ENCODE results near the gene LPXN. TPM values are rescaled to one million over a fixed set of nuclear protein-coding genes. Genes with fewer than 3 reads are reported as not detected.
A peak's percentile ranks its signal among the peaks of the same experiment; 100 is the strongest.

LPXN gene
- total RNA-seq, 1 experiment from 2014 or later: 2.1 TPM

DNA sequence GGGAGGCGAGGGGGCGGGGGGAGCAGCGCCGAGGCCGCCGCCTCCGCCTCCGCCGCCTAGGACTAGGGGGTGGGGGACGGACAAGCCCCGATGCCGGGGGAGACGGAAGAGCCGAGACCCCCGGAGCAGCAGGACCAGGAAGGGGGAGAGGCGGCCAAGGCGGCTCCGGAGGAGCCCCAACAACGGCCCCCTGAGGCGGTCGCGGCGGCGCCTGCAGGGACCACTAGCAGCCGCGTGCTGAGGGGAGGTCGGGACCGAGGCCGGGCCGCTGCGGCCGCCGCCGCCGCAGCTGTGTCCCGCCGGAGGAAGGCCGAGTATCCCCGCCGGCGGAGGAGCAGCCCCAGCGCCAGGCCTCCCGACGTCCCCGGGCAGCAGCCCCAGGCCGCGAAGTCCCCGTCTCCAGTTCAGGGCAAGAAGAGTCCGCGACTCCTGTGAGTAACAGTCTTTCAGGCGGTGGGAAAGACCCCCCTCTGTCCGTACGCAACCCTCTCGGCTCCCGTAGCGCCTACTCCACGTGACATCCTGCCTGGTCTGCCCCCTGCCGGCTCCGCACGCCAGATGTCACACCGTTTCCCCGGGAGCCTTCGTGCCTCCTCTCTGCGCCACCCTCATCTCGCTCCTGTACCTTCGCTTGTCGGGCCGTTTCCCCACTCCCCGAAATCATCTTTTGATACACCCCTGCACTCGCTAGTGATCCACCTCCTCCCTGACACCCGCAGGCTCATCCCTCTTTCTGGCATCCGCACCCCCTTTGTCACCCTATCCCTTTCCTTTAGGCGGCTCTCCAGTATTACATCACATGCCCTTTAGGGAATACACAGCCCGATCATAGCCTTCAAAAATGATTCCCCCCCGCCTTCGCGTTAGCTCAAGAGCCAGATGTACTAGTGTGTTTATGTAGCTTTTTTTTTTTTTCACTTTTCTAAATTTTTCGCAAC lies 3.8 kb upstream of the LPXN start (continued):
- TF ChIP-seq, protein P1, sequence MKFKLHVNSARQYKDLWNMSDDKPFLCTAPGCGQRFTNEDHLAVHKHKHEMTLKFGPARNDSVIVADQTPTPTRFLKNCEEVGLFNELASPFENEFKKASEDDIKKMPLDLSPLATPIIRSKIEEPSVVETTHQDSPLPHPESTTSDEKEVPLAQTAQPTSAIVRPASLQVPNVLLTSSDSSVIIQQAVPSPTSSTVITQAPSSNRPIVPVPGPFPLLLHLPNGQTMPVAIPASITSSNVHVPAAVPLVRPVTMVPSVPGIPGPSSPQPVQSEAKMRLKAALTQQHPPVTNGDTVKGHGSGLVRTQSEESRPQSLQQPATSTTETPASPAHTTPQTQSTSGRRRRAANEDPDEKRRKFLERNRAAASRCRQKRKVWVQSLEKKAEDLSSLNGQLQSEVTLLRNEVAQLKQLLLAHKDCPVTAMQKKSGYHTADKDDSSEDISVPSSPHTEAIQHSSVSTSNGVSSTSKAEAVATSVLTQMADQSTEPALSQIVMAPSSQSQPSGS (CRISPR knock-in tag; IDR thresholded peaks at IDR 0.05; ENCODE audit: borderline replicate concordance, low read depth): no peak
- TF ChIP-seq ESRRA (CRISPR knock-in tag; IDR thresholded peaks at IDR 0.05; ENCODE audit: borderline replicate concordance) (no peak), ZNF671 (CRISPR knock-in tag; IDR thresholded peaks at IDR 0.05) (no peak), KAT7 (CRISPR knock-in tag; IDR thresholded peaks at IDR 0.05; ENCODE audit: borderline replicate concordance) (no peak), EMX1 (CRISPR knock-in tag; IDR thresholded peaks at IDR 0.05) (no peak), NR2C2 (CRISPR knock-in tag; IDR thresholded peaks at IDR 0.05) (no peak), ZNF317 (CRISPR knock-in tag; IDR thresholded peaks at IDR 0.05; ENCODE audit: borderline replicate concordance, low read depth) (0 out of 2 replicates have a peak, but pooled peaks have one; percentile 9), TCF7 (CRISPR knock-in tag; IDR thresholded peaks at IDR 0.05; ENCODE audit: low read depth) (no peak), CREB1 (CRISPR knock-in tag; IDR thresholded peaks at IDR 0.05) (0 out of 2 replicates have a peak, but pooled peaks have one; percentile 34), JUN (CRISPR knock-in tag; IDR thresholded peaks at IDR 0.05) (no peak), OVOL2 (CRISPR knock-in tag; IDR thresholded peaks at IDR 0.05; ENCODE audit: borderline replicate concordance) (no peak), CBFB (CRISPR knock-in tag; IDR thresholded peaks at IDR 0.05; ENCODE audit: low read depth) (no peak), GABPB1 (CRISPR knock-in tag; IDR thresholded peaks at IDR 0.05) (peak; percentile 75)
- TF ChIP-seq, protein P2, sequence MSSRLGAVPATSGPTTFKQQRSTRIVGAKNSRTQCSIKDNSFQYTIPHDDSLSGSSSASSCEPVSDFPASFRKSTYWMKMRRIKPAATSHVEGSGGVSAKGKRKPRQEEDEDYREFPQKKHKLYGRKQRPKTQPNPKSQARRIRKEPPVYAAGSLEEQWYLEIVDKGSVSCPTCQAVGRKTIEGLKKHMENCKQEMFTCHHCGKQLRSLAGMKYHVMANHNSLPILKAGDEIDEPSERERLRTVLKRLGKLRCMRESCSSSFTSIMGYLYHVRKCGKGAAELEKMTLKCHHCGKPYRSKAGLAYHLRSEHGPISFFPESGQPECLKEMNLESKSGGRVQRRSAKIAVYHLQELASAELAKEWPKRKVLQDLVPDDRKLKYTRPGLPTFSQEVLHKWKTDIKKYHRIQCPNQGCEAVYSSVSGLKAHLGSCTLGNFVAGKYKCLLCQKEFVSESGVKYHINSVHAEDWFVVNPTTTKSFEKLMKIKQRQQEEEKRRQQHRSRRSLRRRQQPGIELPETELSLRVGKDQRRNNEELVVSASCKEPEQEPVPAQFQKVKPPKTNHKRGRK (CRISPR knock-in tag; IDR thresholded peaks at IDR 0.05; ENCODE audit: borderline replicate concordance): no peak
- TF ChIP-seq, protein P3, sequence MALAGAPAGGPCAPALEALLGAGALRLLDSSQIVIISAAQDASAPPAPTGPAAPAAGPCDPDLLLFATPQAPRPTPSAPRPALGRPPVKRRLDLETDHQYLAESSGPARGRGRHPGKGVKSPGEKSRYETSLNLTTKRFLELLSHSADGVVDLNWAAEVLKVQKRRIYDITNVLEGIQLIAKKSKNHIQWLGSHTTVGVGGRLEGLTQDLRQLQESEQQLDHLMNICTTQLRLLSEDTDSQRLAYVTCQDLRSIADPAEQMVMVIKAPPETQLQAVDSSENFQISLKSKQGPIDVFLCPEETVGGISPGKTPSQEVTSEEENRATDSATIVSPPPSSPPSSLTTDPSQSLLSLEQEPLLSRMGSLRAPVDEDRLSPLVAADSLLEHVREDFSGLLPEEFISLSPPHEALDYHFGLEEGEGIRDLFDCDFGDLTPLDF (CRISPR knock-in tag; IDR thresholded peaks at IDR 0.05): no peak
- TF ChIP-seq, protein P4, sequence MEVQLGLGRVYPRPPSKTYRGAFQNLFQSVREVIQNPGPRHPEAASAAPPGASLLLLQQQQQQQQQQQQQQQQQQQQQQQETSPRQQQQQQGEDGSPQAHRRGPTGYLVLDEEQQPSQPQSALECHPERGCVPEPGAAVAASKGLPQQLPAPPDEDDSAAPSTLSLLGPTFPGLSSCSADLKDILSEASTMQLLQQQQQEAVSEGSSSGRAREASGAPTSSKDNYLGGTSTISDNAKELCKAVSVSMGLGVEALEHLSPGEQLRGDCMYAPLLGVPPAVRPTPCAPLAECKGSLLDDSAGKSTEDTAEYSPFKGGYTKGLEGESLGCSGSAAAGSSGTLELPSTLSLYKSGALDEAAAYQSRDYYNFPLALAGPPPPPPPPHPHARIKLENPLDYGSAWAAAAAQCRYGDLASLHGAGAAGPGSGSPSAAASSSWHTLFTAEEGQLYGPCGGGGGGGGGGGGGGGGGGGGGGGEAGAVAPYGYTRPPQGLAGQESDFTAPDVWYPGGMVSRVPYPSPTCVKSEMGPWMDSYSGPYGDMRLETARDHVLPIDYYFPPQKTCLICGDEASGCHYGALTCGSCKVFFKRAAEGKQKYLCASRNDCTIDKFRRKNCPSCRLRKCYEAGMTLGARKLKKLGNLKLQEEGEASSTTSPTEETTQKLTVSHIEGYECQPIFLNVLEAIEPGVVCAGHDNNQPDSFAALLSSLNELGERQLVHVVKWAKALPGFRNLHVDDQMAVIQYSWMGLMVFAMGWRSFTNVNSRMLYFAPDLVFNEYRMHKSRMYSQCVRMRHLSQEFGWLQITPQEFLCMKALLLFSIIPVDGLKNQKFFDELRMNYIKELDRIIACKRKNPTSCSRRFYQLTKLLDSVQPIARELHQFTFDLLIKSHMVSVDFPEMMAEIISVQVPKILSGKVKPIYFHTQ (CRISPR knock-in tag; IDR thresholded peaks at IDR 0.05): no peak
- TF ChIP-seq, protein P5, sequence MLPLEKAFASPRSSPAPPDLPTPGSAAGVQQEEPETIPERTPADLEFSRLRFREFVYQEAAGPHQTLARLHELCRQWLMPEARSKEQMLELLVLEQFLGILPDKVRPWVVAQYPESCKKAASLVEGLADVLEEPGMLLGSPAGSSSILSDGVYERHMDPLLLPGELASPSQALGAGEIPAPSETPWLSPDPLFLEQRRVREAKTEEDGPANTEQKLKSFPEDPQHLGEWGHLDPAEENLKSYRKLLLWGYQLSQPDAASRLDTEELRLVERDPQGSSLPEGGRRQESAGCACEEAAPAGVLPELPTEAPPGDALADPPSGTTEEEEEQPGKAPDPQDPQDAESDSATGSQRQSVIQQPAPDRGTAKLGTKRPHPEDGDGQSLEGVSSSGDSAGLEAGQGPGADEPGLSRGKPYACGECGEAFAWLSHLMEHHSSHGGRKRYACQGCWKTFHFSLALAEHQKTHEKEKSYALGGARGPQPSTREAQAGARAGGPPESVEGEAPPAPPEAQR (CRISPR knock-in tag; IDR thresholded peaks at IDR 0.05): no peak
- TF ChIP-seq, protein P6, sequence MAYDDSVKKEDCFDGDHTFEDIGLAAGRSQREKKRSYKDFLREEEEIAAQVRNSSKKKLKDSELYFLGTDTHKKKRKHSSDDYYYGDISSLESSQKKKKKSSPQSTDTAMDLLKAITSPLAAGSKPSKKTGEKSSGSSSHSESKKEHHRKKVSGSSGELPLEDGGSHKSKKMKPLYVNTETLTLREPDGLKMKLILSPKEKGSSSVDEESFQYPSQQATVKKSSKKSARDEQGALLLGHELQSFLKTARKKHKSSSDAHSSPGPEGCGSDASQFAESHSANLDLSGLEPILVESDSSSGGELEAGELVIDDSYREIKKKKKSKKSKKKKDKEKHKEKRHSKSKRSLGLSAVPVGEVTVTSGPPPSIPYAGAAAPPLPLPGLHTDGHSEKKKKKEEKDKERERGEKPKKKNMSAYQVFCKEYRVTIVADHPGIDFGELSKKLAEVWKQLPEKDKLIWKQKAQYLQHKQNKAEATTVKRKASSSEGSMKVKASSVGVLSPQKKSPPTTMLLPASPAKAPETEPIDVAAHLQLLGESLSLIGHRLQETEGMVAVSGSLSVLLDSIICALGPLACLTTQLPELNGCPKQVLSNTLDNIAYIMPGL (CRISPR knock-in tag; IDR thresholded peaks at IDR 0.05): peak; percentile 87; the same call in 1 of the 2 replicates
- TF ChIP-seq, protein P7, sequence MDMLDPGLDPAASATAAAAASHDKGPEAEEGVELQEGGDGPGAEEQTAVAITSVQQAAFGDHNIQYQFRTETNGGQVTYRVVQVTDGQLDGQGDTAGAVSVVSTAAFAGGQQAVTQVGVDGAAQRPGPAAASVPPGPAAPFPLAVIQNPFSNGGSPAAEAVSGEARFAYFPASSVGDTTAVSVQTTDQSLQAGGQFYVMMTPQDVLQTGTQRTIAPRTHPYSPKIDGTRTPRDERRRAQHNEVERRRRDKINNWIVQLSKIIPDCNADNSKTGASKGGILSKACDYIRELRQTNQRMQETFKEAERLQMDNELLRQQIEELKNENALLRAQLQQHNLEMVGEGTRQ (CRISPR knock-in tag; IDR thresholded peaks at IDR 0.05): peak; percentile 96
- TF ChIP-seq, protein P8, sequence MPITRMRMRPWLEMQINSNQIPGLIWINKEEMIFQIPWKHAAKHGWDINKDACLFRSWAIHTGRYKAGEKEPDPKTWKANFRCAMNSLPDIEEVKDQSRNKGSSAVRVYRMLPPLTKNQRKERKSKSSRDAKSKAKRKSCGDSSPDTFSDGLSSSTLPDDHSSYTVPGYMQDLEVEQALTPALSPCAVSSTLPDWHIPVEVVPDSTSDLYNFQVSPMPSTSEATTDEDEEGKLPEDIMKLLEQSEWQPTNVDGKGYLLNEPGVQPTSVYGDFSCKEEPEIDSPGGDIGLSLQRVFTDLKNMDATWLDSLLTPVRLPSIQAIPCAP (CRISPR knock-in tag; IDR thresholded peaks at IDR 0.05): 0 out of 2 replicates have a peak, but pooled peaks have one; percentile 44
- TF ChIP-seq, protein P9, sequence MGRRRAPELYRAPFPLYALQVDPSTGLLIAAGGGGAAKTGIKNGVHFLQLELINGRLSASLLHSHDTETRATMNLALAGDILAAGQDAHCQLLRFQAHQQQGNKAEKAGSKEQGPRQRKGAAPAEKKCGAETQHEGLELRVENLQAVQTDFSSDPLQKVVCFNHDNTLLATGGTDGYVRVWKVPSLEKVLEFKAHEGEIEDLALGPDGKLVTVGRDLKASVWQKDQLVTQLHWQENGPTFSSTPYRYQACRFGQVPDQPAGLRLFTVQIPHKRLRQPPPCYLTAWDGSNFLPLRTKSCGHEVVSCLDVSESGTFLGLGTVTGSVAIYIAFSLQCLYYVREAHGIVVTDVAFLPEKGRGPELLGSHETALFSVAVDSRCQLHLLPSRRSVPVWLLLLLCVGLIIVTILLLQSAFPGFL (CRISPR knock-in tag; IDR thresholded peaks at IDR 0.05; ENCODE audit: borderline replicate concordance): no peak
- TF ChIP-seq, protein P10, sequence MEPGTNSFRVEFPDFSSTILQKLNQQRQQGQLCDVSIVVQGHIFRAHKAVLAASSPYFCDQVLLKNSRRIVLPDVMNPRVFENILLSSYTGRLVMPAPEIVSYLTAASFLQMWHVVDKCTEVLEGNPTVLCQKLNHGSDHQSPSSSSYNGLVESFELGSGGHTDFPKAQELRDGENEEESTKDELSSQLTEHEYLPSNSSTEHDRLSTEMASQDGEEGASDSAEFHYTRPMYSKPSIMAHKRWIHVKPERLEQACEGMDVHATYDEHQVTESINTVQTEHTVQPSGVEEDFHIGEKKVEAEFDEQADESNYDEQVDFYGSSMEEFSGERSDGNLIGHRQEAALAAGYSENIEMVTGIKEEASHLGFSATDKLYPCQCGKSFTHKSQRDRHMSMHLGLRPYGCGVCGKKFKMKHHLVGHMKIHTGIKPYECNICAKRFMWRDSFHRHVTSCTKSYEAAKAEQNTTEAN (CRISPR knock-in tag; IDR thresholded peaks at IDR 0.05): no peak
